ENCODE results near the gene ALG6.
"Not testable (repeated sequence)": the region's sequence is repeated elsewhere in the genome, so short reads cannot be mapped to it uniquely, and the experiment has no call there.

ALG6 gene

GRCh38 chr1:63414691-63415365 is 47.4 kb downstream of the ALG6 start:
- no peak for DNase-seq (ENCODE audit: low read depth)

DNA sequence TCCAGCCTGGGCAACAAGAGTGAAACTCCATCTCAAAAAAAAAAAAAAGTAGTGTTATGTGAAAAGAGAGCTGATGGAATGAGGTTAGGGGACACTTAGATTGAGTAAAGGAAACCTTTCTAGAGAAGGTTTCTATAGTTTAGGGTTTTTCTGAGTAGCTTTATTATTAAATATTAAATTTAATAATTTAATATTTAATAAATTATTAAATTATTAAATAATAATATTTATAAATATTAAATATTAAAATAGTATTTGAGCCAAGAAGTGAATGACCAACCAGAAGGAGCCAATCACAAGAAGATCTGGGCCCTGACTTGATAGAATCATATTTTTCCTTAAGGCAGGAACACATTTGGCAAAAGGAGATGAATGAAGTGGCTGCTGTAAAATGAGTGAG is 50.7 kb downstream of the ALG6 start:
- no peak for DNase-seq (ENCODE audit: low read depth)

- not testable (repeated sequence) for DNase-seq (ENCODE audit: low read depth)
Measured at GRCh38 chr1:63420746-63421145, 53.3 kb downstream of the ALG6 start.

DNA sequence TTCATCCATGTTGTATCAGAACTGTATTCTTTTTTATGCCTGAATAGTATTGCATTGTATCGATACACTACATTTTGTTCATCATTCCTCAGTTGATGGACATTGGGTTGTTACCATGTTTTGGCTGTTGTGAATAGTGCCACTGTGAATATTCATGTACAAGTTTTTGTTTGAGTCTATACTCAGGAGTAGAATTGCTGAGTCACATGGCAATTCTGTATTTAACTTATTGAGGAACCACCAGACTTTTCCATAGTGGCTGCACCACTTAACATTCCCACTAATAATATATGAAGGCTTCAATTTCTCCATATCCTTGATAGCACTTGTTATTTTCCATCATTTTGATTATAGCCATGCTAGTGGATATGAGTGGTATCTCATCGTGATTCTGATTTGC is 56.2 kb downstream of the ALG6 start:
- no peak for DNase-seq (ENCODE audit: low read depth)

DNA sequence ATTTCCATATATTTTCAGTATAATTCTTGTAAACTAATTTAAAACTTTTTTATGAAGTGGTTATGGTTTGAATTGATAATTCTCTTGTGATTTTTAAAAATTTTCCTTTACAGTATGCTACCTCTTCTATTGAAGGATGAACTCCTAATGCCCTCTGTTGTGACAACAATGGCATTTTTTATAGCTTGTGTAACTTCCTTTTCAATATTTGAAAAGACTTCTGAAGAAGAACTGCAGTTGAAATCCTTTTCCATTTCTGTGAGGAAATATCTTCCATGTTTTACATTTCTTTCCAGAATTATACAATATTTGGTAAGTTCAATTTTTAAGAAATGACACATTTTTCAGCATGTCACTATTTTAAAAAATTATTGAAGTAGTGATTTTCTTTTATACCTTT is 61.4 kb downstream of the ALG6 start:
- DNase-seq (ENCODE audit: low read depth) = no peak

DNA sequence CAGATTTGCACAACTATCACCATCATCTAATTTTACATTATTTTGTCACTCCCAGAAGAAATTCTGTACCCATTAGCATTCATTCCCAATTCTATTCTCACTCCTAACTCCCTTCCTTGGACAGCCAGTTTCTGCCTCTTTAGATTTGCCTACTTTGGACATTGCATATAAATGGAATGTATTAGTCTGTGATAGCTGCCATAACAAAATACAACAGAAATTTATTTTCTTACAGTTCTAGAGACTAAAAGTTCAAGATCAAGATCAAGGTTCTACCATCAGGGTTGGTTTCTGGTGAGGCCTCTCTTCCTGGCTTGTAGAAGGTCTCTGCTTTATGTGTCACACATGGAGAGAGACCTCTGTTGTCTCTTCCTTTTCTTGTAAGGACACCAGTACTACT is 61.9 kb downstream of the ALG6 start:
- DNase-seq (ENCODE audit: low read depth) = no peak

DNA sequence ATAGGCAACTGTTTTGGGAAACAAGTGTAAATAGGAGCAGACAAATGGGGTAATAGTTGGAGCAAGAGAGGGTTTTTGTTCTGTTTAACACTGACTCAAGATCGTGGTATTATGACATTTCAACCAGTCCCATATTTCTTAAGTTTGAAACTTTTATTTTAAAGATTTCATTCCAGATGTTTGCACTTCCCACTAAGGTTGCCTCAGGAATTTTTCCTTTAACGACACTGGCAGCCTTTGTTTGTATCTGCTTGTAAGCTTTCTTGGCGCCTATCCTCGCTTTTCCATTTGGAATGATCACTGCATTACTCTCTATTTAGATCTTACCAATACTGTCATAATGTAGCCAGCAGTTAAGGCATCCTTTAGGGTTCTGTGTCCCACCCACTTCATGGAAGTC is 67.7 kb downstream of the ALG6 start:
- no peak for DNase-seq (ENCODE audit: low read depth)

- DNase-seq (ENCODE audit: low read depth) = no peak
Measured at GRCh38 chr1:63442141-63442475, 74.7 kb downstream of the ALG6 start.

- no peak for DNase-seq (ENCODE audit: low read depth)
Measured at GRCh38 chr1:63448731-63449246, 81.4 kb downstream of the ALG6 start.

DNA sequence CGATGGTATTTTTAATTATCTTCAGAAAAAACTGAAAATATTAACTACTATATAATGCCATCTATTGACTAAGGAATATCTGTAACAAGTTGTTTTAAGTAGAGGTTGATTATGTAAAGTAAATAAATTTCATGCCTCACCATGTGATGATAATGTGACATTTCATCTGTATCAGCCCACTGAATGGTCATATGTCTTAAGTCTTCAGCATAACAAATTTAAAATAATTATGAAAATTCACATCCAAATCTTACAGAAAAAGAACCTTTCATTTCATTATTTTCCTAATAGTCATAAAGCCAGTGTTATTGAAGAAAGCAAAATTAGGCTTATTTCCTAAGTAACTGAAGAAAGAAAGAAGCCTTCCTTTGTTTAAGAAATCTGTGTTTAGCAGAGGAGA is 83.0 kb downstream of the ALG6 start:
- DNase-seq (ENCODE audit: low read depth) = no peak

- DNase-seq (ENCODE audit: low read depth) = no peak
Measured at GRCh38 chr1:63453232-63453631, 85.8 kb downstream of the ALG6 start.

GRCh38 chr1:63454269-63454668 is 86.8 kb downstream of the ALG6 start:
- DNase-seq (ENCODE audit: low read depth) = no peak

- DNase-seq (ENCODE audit: low read depth) = no peak
Measured at GRCh38 chr1:63458750-63459149, 91.3 kb downstream of the ALG6 start.

- no peak for DNase-seq (ENCODE audit: low read depth)
Measured at GRCh38 chr1:63461661-63462230, 94.3 kb downstream of the ALG6 start.

DNA sequence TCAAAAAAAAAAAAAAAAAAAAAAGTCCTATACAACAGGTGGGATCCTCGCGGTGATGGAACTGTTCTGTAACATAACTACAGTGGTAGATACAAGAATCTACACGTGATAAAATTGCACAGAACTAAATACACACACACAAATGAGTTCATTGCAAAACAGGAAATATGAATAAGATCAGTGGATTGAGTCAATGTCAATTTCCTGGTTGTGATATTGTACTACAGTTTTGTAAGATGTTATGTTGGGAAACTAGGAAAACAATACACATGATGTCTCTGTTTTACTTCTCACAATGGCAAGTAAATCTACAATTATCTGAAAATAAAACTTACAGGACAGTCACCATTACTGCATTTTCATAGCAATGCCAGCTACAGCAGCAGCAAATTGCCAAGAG is 95.8 kb downstream of the ALG6 start:
- DNase-seq (ENCODE audit: low read depth) = no peak

DNA sequence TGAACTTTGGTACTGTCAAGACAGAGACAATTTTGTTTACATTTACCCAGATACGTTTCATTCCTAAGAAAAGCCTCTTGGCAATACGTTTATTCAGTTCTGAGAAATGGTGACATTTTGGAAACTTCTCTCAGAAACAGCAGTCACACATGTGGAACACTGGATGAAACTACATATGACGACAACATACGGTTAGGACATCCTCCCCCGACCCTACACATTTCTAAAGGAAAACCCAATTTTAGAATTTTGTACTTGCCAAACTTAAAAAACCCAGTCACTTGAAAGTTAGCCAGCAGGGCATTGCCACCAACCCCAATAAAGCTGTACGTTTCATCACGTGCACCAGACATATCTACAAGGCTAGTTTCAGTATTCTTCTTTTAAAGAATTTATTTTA is 98.8 kb downstream of the ALG6 start:
- DNase-seq (ENCODE audit: low read depth) = no peak

DNA sequence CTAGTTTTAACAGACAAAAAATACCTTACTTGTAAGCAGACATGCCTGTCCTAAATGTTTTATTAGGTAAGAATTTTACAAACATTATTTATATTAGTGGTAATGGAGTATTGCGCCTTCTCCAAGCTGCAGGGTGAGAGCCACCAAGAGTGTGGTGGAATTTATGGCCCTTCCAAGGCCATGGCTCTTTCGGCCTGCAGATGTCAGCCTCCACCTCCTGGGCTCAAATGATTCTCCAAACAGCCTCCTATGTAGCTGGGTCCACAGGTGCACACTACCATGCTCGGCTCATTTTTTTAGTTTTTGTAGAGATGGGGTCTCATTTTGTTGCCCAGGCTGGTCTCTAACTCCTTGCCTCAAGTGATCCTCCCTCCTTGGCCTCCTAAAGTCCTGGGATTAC is 99.3 kb downstream of the ALG6 start:
- no peak for DNase-seq (ENCODE audit: low read depth)

- not testable (repeated sequence) for DNase-seq (ENCODE audit: low read depth)
Measured at GRCh38 chr1:63468683-63469082, 101.3 kb downstream of the ALG6 start.

DNA sequence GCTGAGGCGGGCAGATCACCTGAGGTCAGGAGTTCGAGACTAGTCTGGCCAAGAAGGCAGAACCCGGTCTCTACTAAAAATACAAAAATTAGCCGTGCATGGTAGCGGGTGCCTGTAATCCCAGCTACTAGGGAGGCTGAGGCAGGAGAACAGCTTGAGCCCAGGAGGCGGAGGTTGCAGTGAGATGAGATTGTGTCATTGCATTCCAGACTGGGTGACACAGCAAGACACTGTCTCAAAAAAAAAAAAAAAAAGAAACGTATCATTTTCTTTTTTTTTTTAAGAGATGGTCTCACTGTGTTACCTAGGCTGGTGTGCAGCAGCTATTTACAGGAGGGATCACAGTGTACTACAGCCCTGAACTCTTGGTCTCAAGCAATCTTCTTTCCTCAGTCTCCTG is 108.3 kb downstream of the ALG6 start:
- no peak for DNase-seq (ENCODE audit: low read depth)

GRCh38 chr1:63480057-63480456 is 112.6 kb downstream of the ALG6 start:
- no peak for DNase-seq (ENCODE audit: low read depth)

- no peak for DNase-seq (ENCODE audit: low read depth)
Measured at GRCh38 chr1:63486629-63487028, 119.2 kb downstream of the ALG6 start.

GRCh38 chr1:63487336-63488065 is 120.1 kb downstream of the ALG6 start:
- no peak for DNase-seq (ENCODE audit: low read depth)
